Brain pericyte (primary cell): Measurements from ENCODE around the gene SESN1.
"Not testable (repeated sequence)": the region's sequence is repeated elsewhere in the genome, so short reads cannot be mapped to it uniquely, and the experiment has no call there.

Experiments used
- DNase-seq: peaks from one replicate; pipeline ENCODE4 v3.0.0-alpha.2; 2012; ENCODE audit warnings: low read depth, low spot score

The SESN1 gene

GRCh38 chr6:109095036-109095834 is 589 bp upstream of the SESN1 start, which contains the start of gene CEP57L1:
Gene CEP57L1 (plus strand): TSS chr6:109095507. CDS start chr6:109145222, 49,715 bp downstream.
- DNase-seq = peak; percentile 97

GRCh38 chr6:109093732-109094415 is 772 bp downstream of the SESN1 start:
- DNase-seq = no peak

DNA sequence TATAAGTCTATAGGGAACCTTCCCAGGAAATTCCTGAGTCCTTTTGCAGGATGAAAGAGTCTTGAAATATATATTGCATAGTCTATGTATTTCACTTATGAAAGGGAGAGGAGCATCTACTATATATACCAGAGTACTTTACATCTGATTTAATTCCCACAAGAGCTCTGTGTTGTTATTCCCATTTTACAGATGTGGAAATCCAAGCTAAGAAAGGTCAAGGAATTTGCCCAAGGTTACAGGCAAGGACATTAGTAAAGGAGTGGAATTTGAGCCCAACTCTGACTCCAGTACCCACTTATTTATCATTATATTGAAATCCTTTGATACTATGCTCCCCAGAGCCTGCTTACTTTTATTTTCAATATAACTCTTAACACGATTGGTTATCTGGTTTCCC is 2.6 kb downstream of the SESN1 start:
- DNase-seq = no peak

GRCh38 chr6:109091314-109092024 is 3.2 kb downstream of the SESN1 start:
- DNase-seq = no peak

DNA sequence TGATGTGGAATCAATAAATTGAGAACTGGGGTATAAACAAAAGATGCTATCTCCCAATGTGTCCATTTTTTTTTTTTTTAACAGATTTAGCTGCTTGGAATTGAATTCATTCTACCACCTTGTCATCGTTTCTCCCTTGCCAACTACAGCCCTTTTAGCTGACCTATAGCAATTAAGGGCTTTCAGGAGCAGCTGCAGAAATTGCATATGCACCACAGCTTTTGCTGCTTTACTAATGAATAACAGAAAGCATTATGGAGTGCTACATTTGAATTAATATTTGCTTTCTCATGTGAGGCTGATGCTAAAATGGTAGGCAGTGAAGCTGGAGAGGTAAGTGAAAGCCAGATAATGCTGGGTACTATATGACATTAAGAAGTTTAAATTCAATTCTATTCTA is 5.7 kb downstream of the SESN1 start:
- no peak for DNase-seq

DNA sequence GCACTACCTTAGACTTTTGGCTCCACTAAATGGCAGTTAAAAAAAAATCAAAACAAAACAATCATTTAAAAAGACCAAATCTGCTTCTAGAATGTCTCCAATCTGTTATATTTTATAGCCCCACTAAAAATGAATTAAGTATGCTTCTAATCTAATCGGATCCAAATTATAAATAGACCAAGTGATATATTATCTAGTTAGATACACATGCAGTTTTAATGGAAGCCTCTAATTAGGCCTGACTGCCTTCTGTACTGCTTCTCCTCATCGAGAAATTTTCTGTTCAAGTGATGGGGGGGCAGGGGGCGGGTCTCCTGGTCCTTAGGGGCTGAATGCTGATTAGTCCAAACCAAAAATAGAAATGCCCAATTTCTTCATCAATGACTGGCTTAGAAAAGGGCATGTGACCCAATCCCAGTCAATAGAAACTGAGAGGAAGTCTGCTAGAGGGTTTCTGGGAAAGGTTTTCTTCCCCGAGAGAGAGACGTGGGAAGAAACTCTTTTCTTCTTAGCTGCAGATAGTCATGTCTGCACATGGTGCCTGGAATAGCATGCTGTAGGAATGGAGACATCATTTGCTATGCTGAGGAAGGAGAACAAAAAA is 6.9 kb downstream of the SESN1 start:
- no peak for DNase-seq

DNA sequence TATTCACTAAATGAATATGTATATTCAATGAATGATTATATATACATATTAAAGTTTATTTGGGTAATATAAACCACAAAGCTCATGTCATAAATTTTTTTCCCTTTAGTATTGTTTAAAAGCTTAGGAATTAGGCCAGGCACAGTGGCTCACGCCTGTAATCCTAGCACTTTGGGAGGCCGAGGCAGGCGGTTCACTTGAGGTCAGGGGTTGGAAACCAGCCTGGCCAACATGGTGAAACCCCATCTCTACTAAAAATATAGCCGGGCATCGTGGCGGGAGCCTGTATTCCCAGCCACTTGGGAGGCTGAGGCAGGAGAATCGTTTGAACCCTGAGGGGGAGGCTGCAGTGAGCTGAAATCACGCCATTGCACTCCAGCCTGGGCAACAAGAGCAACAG is 10.5 kb downstream of the SESN1 start:
- DNase-seq = not testable (repeated sequence)

DNA sequence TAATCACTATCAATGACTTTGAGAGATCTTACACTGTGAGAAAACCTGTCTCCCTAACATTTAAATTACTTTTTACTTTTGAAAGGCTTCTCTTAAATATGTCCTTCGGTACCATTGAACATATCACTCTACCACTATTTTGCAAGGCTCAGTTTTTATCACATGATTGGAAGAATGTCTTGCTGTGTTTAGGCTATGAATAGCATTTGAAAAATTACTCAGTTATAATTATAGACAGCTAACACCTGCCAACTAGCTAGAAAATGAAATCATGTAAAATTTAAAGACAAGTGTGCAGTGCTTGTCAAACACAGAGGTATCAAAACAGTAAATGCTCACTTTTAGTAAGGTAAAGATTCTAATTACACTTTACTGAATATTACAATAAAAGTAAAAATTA is 11.0 kb downstream of the SESN1 start:
- DNase-seq = no peak

DNA sequence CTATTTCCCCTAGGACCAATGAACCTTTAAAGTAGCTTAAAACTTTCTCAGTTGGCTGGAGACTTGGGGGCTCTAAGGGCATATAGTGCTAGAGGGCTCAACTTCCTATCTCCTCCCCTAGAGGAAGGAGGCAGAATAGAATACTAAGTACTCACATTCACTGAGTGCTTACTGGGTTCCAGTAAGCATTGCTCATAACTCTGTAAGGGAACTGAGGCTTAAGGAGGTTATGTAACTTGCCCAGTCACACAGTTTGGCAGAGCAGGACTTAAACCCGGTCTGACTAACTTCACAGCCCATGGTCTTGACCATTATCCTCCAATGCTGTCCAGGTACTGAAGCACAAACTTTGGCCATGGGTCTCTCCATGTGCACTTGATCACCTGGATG is 12.5 kb downstream of the SESN1 start:
- no peak for DNase-seq

GRCh38 chr6:109081516-109082187 is 13.0 kb downstream of the SESN1 start:
- no peak for DNase-seq

GRCh38 chr6:109081026-109081425 is 13.6 kb downstream of the SESN1 start:
- no peak for DNase-seq

GRCh38 chr6:109079981-109080380 is 14.7 kb downstream of the SESN1 start:
- DNase-seq = no peak

GRCh38 chr6:109076377-109076776 is 18.3 kb downstream of the SESN1 start:
- DNase-seq = no peak

GRCh38 chr6:109075934-109076333 is 18.7 kb downstream of the SESN1 start:
- DNase-seq = no peak

DNA sequence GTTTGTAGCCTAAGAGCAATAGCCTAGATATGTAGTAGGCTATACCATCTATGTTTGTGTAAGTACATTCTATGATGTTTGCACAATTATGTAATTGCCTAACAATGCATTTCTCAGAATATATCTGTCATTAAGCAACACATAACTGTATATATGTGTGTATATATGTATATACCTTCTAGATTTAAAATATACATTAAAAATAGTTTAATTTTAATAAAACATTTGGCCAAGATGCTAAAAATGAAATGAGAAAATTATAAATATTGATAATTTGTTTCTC is 20.6 kb downstream of the SESN1 start:
- no peak for DNase-seq

- peak; percentile 30 for DNase-seq
These were observed 21.1 kb downstream of the SESN1 start for GRCh38 chr6:109073344-109074132.

DNA sequence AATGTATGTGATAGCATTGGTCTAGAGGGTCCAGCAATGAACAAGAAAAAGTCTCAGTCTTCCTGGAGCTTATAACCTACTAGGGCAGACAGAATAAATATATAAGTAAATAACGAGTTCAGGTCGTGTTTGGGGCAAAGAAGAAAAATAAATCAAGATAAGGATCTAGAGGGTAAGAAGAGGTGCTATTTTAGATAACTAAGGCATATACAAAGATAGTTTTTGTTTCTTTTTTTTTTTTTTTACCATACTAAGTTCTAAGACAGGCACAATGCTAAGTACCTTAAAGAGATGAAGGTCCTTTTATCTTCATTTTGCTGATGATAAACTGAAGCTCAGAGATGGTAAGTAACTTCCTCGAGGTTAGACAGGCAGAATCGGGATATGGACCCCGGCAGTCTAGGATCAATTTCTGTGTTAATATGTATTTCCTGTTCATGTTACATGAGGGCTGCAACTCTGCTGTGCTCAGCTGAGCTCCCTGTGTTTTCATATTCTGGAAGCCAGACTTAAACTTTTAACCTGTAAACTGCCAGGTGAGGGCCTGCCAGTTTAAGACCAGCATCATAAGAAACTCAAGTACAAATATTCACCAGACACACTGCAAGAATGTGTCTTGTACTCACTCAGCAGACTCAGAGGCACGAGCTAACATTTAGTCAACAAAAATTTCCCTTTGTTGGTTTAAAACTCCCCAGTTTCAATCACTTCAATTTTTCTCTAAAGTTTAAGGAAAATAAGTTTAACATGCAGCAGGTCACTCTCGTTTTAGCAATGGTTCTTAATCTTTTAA is 23.3 kb downstream of the SESN1 start:
- no peak for DNase-seq

GRCh38 chr6:109069746-109070145 is 24.9 kb downstream of the SESN1 start:
- no peak for DNase-seq

DNA sequence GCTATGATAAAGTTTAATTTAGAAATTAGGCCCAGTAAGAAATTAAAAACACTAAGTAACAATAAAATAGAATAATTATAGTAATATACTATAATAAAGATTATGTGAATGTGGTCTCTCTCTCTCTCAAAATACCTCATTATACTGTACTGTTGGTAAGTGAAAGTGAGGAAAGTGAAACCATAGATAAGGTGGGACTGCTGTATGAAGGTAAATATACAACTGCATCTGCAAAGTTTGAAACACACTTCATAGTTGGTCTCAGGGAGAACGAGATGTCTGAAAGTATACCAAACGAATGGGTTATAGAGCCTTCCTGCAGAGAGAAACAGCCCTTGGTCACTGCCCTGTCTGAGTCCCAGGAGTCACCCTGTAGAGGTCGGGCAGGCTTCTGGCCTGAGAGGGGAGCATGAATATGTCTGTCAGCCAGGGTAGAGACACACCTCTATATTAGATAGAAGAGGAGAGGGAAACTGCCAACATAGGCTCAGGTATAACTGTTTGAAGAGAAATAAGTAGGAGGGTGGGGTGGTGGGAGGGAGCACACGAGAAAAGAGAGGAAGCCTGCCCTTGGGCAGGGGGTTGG is 31.8 kb downstream of the SESN1 start:
- no peak for DNase-seq

DNA sequence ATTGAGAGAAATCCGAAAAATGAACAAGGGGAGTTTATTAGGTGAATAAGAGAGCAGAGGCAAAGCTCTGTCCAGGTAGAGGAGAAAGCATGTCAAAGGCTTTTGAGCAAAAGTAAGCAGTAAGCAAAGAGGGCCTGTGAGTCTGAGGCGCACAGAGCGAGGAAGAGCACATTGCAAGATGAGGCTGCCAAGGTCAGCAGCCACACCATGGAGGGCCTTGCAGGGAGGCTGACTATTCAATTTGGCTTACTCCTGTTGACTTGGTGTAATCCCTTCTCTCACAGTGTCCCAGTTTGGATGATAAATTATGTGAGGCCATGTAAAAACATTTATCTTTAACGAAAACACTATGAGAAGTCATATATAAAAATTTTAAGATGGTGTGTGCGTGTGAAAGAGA is 32.4 kb downstream of the SESN1 start:
- DNase-seq = no peak
